GM18868 (cell line): ENCODE results near the gene ECPAS.
"Not testable (repeated sequence)": the region's sequence is repeated elsewhere in the genome, so short reads cannot be mapped to it uniquely, and the experiment has no call there.

Source experiments
- ATAC-seq: cut with Tn5 transposase; IDR thresholded peaks from one replicate; pipeline ENCODE4 v1.9.1; 2021; ENCODE audit warnings: mild to moderate bottlenecking, moderate library complexity; ENCODE audit not compliant: unreplicated experiment

The ECPAS gene, protein sequence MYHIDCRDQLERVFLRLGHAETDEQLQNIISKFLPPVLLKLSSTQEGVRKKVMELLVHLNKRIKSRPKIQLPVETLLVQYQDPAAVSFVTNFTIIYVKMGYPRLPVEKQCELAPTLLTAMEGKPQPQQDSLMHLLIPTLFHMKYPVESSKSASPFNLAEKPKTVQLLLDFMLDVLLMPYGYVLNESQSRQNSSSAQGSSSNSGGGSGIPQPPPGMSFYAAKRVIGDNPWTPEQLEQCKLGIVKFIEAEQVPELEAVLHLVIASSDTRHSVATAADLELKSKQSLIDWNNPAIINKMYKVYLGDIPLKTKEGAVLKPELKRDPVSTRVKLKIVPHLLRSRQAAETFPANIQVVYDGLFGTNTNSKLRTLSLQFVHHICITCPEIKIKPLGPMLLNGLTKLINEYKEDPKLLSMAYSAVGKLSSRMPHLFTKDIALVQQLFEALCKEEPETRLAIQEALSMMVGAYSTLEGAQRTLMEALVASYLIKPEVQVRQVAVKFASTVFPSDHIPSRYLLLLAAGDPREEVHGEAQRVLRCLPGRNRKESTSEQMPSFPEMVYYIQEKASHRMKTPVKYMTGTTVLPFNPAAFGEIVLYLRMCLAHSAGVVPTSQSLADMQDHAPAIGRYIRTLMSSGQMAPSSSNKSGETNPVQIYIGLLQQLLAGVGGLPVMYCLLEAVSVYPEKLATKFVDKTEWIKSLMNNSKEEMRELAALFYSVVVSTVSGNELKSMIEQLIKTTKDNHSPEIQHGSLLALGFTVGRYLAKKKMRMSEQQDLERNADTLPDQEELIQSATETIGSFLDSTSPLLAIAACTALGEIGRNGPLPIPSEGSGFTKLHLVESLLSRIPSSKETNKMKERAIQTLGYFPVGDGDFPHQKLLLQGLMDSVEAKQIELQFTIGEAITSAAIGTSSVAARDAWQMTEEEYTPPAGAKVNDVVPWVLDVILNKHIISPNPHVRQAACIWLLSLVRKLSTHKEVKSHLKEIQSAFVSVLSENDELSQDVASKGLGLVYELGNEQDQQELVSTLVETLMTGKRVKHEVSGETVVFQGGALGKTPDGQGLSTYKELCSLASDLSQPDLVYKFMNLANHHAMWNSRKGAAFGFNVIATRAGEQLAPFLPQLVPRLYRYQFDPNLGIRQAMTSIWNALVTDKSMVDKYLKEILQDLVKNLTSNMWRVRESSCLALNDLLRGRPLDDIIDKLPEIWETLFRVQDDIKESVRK (N-terminal part only)

DNA sequence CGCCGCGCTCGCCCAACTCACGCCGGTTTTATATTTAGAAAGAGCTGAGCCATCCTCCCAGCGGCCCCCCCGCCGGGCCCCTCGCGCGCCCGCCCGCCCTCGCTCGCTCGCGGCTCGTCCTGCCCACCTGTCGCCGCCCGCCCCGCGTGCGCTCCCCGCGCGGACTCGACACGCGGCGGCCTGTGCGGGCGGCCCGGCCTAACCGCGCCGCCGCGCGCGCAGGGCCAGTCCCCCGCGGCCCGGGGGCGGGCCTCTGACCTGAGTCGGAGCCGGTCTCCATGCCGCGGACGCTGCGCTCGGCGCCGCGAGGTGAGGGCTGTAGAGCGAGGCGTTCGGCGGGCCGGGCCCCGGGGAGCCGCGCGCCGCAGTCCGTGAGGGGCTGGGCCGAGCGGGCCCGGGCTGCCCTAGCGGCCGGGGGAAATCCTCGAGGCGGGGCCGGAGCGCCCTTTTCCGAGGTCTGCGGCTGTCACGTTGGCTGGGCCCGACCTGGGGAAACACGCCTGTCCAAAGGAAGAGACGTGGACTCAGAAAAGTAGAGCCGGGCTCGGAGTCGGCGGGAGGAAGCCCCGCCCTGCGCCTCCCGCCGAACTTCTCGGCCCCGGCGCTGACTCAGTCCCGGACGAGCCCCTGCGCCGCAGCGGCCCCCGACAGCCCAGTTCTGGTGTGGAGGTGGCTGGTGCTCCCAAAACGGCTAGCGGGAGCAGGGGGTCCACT, at the start of gene ECPAS:
Gene ECPAS (minus strand): TSS at position 526 of the 714 bp plus-strand sequence. CDS start 11,465 bp downstream, outside the sequence.
- peak; percentile 62 for ATAC-seq

DNA sequence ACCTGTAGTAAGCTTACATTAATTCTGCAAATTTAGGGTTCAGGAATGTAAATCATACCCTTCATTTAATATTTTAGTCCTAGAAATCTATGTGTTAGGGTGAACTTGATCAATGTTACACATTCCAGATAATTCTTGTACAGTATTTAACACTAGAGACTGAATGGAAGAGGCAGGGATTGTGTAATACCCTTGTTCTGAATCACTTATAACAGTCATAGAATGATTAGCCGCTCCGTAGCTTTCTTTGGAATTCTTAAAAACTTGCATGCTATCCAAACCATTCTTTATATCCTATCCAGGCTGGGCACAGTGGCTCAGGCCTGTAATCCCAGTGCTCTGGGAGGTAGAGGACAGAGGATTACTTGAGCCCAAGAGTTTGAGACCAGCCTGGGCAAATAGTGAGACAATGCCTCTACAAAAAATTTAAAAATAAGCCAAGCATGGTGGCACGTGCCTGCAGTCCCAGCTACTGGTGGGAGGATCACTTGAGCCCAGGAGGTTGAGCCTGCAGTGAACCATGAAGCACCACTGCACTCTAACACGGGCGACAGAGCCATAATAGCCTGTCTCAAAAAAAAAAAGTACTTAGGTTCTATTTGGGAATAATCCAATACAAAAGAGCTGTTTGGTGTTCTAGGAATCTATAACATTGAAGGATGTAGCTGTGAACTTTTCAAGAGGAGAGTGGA, 49.1 kb upstream of the ECPAS start:
- no peak for ATAC-seq

DNA sequence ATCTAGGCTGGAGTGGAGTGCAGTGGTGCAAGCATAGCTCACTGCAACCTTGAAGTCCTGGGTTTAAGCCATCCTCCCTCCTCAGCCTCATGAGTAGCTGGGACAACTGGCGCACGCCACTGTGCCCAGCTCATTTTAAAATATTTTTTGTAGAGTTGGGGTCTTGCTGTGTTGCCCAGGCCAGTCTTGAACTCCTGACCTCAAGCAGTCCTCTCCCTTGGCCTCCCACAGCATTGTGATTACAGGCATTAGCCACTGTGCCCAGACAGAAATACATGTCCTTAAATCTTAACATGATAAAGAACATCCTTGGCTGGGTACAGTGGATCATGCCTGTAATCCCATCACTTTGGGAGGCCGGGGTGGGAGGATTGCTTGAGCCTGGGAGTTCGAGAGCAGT, 47.5 kb upstream of the ECPAS start:
- ATAC-seq: no peak

DNA sequence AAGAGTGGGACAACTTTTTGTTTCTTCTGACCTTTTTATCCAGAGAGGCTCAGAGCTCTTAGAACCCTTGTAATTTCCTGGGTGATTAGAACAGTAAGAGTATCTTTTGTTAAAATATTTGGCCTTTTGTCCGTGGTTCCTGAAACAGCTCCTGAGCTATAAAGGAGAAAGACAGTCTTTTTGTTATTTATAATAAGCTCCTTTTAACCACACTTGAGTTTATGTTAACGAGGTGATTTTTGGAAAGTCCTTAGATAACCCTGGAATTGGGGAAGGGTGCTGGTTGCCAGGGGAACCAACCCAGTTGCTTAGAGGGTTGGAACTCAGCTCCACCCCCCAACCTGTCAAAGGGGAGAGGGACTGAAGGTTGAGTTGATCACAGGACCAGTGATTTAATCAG, 45.6 kb upstream of the ECPAS start:
- ATAC-seq: no peak

DNA sequence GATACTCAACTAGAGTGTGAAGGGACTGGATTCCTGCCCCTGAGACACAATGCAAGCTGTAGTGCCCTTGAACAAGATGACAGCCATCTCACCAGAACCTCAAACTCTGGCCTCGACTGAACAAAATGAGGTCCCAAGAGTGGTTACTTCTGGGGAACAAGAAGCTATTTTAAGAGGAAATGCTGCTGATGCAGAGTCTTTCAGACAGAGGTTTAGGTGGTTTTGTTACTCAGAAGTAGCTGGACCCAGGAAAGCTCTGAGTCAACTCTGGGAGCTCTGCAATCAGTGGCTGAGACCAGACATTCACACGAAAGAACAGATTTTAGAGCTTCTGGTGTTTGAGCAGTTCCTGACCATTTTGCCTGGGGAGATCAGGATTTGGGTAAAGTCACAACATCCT, 43.2 kb upstream of the ECPAS start:
- ATAC-seq: no peak

DNA sequence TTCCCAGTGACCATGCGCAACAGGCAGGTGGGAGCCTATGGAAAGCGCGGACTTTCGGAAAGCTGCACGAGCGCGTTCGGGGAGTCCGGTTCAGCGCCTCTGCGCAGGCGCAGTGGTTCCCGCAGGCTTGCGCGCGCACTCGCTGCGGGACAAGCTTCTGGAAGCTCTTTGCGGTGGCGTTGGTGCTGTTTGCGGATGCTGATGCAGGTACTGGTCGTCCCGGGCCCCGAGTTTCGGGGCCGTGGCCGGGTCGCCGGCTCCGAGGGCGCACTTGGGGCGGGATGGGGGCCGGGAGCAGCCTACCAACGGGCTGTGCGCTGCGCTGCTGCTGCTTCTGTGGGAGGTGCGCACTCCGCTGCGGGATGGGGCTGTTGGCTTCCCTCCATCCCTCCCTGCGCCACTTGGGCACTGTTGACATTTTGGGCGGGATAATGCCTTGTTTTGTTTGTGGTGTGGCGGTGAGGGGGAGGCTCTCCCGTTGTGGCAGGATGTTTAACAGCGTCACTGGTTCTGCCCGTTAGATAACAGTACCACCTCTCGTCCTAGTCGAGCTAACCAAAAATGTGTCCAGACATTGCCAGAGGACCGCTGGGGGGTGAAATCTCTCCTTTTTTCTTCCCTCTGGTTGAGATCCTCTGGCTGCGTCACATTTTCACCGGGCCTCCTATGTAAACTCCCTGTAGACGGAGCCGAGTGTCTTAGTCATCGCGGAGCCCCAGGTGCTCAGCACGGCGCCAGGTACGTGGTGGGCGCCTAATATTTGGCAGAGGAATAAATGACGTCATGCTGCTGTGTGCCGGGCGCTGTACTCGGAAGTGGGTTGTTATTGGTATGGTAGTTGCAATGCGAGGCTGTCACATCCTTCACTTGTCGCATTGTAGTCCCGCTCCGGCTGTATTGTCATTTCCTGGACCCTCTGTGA, 41.1 kb upstream of the ECPAS start, which contains the start of gene ZNF483:
Gene ZNF483 (plus strand): TSS at position 124 of the 922 bp plus-strand sequence. CDS start 2,217 bp downstream, outside the sequence.
- peak; percentile 58 for ATAC-seq

DNA sequence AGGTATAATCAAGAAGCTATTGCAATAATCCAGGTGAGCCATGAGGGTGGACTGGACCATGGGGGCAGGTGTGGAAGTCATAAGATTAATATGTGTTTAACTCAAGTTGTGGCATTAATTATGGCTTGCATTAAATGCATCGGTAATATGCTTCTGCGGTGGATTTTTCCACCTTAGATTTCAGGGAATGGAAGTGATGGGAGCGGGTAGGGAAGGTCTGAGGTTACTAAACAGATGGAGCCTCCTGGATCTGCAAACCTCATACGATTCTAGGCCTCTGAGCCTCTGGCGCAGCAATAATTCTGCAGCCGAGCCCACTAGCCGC, 40.5 kb upstream of the ECPAS start:
- no peak for ATAC-seq

DNA sequence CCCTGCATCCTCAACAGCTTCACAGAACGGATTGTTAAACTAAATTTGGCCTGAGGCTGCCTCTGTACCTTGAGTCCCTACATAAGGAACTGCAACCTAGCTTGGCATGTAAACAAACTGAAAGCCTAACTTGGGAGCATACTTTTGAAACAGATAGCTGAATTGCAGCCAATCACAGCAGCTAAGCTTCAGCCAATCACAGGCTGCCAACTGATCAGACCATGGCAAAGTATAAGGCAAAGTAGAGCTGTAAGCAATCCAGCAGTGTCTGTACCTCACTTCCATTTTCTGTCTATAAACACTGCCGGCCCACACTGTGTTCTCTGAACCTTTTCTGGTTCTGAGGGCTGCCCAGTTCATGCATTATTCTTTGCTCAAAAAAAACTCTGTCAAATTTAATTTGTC, 31.9 kb upstream of the ECPAS start:
- no peak for ATAC-seq

DNA sequence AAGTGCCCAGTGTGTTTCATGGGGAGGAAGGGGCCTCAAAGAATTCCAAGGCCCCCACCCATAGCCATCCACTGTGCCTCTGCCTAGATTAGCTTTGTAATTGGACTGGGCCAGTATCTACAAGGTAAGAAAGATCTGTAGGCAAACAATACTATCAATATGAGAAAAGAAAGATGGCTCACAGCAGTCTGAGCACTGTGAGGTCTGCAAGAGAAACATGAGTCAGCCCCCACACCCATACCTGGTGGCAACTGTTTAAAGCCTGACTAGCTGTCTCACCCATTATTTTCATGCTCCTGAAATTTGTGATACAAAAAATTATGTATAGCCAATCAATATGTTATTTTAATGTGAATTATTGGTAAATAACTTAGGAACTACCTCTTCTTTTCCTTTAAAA, 30.8 kb upstream of the ECPAS start:
- ATAC-seq: no peak

DNA sequence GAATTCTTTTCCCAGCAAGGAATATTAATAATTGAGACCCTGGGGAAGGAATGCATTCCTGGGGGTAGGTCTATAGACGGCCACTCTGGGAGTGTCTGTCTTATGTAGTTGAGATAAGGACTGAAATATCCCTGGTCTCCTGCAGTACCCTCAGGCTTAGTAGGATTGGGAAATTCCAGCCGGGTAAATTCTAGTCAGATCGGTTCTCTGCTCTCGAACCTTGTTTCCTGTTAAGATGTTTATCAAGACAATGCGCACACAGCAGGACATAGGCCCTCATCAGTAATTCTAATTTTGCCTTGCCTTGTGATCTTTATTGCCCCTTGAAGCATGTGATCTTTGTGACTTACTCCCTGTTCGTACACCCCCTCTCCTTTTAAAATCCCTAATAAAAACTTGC, 27.4 kb upstream of the ECPAS start:
- not testable (repeated sequence) for ATAC-seq

DNA sequence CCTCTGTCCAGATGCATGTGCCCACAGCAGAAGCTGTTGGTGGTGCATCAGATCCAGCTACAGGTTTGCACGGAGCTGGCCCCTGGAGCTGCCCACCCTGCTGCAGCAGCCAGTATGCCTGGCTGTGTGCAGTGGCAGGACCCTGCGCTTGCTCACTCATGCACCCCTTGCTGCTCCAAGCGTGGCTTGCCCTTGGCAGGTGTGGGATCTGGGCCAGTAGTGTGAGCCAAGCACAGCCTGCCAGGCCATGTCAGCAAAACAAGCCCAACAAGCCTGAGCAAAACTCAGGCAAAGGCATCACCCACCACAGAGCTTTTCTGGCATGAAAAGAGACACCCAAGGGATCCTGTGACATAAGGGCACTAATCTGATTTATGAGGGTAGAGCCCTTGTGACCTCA, 18.3 kb upstream of the ECPAS start:
- no peak for ATAC-seq

DNA sequence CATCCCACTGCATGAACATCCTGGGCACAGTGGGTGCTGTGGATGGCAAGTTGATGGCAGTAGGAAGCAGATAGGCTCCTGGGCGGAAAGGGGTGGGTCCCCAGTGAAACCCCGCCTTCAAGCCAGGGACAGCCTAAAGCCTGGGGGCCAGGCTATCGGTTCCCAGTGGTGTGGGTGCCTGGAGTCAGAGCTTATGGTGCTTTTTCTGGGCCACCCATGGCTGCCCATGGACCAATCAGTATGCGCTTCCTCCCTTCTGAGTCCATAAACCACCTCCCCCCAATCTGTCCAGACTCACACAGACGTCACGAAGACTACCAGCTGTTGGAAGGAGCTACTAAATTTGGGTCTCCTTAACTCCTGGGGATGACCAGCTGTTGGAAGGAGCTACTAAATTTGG, 17.5 kb upstream of the ECPAS start:
- no peak for ATAC-seq

DNA sequence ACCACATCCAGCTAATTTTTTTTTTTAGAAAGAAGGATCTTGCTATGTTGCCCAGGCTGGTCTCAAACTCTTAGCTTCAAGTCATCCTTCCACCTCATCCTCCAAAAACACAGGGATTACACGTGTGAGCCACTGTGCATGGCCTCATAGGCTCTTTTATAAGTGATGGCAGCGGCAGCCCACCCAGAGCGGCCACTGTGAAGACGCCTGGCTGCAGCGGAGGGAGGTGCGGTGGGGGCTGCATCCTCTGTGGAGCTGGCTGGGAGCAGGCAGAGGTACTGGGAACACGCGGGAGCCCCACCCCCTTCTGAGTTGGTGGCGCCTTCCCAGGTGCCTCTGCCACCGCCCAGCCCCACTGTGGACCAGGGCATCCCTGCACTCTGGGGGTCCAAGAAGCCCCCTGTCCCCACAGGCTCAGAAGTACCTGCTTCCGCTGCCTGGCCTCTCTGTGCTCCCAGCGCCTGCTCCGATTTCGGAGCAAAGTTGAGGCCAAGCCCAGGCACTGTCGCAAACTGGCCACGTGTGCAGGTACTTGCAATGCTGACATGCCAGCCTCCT, 16.9 kb upstream of the ECPAS start:
- ATAC-seq: no peak

DNA sequence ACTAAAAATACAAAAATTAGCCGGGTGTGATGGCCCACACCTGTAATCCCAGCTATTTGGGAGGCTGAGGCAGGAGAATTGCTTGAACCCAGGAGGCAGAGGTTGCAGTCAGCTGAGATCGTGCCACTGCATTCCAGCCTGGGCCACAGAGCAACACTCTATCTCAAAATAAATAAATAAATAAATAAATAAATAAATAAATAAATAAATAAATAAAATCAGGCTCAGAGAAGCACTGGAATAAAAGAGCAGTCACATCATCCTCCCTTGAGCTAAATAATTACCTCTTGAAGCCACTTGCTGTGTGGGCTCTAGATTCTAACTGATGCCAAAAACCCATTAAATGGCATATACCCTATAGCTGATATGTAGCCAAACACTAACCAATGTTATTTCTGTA, 13.0 kb upstream of the ECPAS start:
- ATAC-seq: not testable (repeated sequence)

DNA sequence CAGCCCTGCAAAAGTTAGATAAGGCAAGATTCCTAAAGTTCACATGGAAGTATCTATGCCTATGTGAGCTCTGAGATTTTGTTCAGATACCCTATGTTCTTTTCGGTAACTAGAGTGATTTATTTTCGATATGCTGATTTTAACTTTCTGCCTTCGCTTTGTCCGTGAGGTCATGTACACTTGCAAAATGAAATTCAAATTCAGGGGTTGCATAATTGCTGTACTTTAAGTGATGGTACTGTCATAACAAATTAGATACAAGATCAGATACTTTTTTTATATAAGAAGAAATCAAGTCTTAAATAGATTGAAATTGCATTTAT, 350 bp upstream of the ECPAS start:
- ATAC-seq: no peak

DNA sequence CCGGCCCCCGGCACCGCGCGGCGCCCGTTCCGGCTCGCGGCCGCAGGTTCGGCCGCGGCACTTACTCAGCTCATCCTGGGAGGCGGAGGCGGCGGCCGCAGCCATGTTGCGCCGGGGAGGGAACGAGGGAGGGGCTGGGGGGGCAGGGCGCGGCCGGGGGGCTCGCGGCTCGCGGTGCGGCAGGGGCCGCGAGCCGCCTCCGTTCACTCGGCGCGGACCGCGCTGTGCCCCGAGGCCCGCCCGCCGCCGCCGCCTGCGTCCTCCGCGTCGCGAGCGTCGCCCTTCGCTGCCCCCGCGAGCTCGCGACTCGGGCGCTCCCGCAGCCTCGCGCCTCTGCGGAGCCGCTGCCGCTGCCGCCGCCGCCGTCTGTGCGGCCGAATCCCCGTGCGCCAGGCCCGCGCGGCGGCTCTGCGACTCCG, 735 bp downstream of the ECPAS start:
- ATAC-seq: peak; percentile 43

DNA sequence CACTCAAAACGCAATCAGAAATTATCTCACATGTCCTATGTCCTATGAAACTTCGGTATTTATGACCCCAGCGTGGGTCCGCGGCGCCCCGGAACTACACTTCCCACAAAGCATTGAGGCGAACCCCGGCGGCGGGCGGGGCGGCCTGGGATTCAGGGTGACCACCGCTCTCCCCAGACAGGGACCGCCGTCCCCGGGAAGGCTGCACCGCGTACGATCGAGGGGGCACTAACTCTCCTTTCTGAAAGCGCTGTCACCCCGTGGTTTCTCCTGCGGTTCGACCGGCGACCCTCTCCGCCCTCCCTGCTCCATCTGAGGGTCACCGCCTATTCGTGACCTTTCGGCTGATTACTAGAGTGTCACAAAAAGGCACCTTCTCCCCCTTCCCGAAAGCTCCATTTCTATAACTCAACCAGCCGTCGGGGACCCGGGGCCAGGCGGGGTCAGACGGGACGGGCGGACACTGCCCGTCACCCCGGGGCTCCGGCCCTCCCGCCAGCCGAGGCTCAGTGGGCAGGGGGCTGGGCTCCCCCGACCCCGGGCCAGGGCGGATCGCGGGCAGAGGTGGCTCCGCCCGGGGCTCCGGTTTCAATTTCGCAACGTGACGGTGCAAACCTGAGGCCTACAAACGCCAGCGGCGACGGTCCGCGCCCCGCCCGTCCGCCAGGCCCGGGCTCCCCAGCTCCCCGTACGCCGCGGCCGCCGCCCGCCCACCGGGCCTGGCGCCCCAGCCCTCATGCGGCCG, 1.3 kb downstream of the ECPAS start:
- peak; percentile 59 for ATAC-seq
